ENCODE data around the gene PALLD.

PALLD gene

DNA sequence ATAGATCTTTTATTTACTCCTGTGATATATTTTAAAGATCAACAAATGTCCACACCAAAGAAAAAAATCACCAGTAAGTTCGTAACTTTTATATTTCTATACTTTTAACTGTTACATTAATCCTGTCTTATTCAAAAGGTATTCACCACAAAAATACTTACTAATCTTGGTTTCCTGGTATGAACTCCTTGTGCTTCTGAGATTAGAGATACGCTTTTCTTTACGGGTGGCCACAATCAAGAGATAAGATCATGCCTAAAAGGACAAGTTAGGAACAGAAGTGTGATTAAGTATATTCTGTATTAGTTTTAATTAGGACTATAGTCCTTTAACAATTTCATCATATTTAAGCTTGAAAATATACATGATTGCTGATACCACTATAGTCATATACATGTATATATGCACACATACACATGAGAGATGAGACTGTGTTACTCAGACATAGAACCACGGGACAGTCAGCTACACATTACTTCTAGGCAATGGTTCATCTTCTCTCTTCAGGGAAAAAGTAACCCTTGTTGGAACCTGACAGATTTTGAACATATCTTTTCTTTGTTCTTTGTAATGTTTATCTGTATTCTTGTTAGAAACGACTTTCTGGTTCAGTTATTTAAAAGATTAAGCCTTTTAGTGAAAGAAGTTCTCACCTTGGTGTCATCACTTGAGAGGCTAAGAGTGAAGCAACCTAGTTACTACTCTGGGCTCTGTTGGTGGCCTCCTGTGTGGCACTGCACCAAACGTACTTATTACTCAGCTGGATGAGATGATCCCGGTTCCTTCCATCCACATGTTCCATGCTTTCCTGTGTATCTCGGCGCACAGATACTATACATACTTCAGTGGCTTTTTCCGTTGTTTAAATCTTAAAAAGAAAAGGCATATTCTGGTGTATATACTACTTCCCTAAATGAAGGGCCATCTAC, 367.1 kb downstream of the PALLD start:
- no peaks in the 10 kb centered on the region for H3K9me3 ChIP-seq (ENCODE audit: severe bottlenecking)
- H3K4me1 ChIP-seq (ENCODE audit: insufficient read depth, poor library complexity, severe bottlenecking): peaks cover 7% of the 10 kb centered on the region
- H3K4me3 ChIP-seq (ENCODE audit: severe bottlenecking): no peak overlapping the region
- H3K27ac ChIP-seq (ENCODE audit: poor library complexity, severe bottlenecking): no peak overlapping the region
- H3K27me3 ChIP-seq (ENCODE audit: insufficient read depth, poor library complexity, severe bottlenecking): no peaks in the 10 kb centered on the region
- TF ChIP-seq, protein P1, sequence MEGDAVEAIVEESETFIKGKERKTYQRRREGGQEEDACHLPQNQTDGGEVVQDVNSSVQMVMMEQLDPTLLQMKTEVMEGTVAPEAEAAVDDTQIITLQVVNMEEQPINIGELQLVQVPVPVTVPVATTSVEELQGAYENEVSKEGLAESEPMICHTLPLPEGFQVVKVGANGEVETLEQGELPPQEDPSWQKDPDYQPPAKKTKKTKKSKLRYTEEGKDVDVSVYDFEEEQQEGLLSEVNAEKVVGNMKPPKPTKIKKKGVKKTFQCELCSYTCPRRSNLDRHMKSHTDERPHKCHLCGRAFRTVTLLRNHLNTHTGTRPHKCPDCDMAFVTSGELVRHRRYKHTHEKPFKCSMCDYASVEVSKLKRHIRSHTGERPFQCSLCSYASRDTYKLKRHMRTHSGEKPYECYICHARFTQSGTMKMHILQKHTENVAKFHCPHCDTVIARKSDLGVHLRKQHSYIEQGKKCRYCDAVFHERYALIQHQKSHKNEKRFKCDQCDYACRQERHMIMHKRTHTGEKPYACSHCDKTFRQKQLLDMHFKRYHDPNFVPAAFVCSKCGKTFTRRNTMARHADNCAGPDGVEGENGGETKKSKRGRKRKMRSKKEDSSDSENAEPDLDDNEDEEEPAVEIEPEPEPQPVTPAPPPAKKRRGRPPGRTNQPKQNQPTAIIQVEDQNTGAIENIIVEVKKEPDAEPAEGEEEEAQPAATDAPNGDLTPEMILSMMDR (IDR thresholded peaks at IDR 0.05; ENCODE audit: poor library complexity, severe bottlenecking): no peak
- H3K36me3 ChIP-seq (ENCODE audit: low read depth): peaks cover 72% of the 10 kb centered on the region
- DNase-seq (ENCODE audit: low spot score): no peak
- no peak for ATAC-seq (ENCODE audit: low read depth)

DNA sequence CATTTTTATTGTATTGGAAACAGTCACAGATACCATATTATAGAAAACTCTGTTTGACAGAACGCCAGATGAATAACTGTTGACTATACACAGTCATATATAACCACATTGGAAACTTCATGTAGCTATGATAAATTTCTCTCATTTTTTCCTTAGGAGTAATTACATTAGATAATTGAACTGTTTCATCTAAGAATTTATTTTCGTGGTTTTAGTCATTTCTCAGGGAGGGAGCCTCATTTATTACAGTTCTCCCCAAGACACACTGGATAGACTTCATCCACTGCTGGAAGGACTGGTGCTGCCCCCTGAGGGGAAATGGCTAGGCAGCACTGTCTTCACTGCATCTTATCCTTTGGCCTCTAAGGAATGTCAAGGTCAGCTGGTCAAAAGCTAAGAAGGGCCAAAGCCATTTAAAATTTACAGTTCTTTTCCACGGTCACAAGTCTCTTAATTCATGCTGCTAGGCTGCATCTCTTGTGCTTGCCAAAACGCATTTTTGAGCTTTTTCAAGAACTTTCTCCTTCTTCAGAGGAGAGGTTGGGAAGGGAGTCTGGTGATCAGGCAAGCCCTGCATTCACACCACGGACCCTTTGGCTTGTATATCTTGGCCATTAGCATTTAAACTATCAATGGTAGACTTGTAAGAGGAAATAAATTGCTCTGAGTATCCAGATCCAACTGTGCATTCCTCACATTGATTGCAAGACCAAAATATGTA, 368.1 kb downstream of the PALLD start:
- Histone ChIP-seq H3K4me1 (ENCODE audit: insufficient read depth, poor library complexity, severe bottlenecking) (peaks cover 7% of the 10 kb centered on the region), H3K27ac (ENCODE audit: poor library complexity, severe bottlenecking) (no peak overlapping the region), H3K9me3 (ENCODE audit: severe bottlenecking) (no peaks in the 10 kb centered on the region), H3K36me3 (ENCODE audit: low read depth) (peaks cover 73% of the 10 kb centered on the region), H3K4me3 (ENCODE audit: severe bottlenecking) (no peak overlapping the region), H3K27me3 (ENCODE audit: insufficient read depth, poor library complexity, severe bottlenecking) (no peaks in the 10 kb centered on the region)
- DNase-seq (ENCODE audit: low spot score): no peak
- ATAC-seq (ENCODE audit: low read depth): no peak
- TF ChIP-seq, protein P1 (IDR thresholded peaks at IDR 0.05; ENCODE audit: poor library complexity, severe bottlenecking): peak; percentile 16

DNA sequence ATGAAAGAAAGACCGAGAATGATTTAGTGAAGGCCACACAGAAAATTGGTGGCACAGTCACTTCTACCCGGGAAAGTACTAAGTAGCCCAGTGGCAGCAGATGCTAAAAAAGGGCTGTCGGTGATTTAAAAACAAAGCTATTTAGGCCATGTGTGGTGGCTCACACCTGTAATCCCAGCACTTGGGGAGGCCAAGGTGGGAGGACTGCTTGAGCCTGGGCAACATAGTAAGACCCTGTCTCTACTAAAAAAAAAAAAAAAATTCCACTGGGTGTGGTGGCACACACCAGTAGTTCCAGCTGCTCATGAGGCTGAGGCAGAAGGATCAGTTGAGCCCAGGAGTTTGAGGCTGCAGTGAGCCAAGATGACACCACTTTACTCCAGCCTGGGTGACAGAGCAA, 369.0 kb downstream of the PALLD start:
- Histone ChIP-seq H3K4me3 (ENCODE audit: severe bottlenecking) (no peak overlapping the region), H3K4me1 (ENCODE audit: insufficient read depth, poor library complexity, severe bottlenecking) (peaks cover 7% of the 10 kb centered on the region), H3K27me3 (ENCODE audit: insufficient read depth, poor library complexity, severe bottlenecking) (no peaks in the 10 kb centered on the region), H3K36me3 (ENCODE audit: low read depth) (peaks cover 74% of the 10 kb centered on the region), H3K9me3 (ENCODE audit: severe bottlenecking) (no peaks in the 10 kb centered on the region), H3K27ac (ENCODE audit: poor library complexity, severe bottlenecking) (no peak overlapping the region)
- TF ChIP-seq, protein P1 (IDR thresholded peaks at IDR 0.05; ENCODE audit: poor library complexity, severe bottlenecking): no peak
- no peak for DNase-seq (ENCODE audit: low spot score)
- no peak for ATAC-seq (ENCODE audit: low read depth)

- no peaks in the 10 kb centered on the region for H3K27me3 ChIP-seq (ENCODE audit: insufficient read depth, poor library complexity, severe bottlenecking)
- H3K36me3 ChIP-seq (ENCODE audit: low read depth): peaks cover 77% of the 10 kb centered on the region
- H3K4me1 ChIP-seq (ENCODE audit: insufficient read depth, poor library complexity, severe bottlenecking): peaks cover 7% of the 10 kb centered on the region
- TF ChIP-seq, protein P1 (IDR thresholded peaks at IDR 0.05; ENCODE audit: poor library complexity, severe bottlenecking): no peak
- DNase-seq (ENCODE audit: low spot score) (no peak), ATAC-seq (ENCODE audit: low read depth) (no peak)
- H3K27ac ChIP-seq (ENCODE audit: poor library complexity, severe bottlenecking): no peak overlapping the region
- no peaks in the 10 kb centered on the region for H3K9me3 ChIP-seq (ENCODE audit: severe bottlenecking)
- H3K4me3 ChIP-seq (ENCODE audit: severe bottlenecking): no peak overlapping the region
Observed at GRCh38 chr4:168866635-168867034, 369.8 kb downstream of the PALLD start.

All from RWPE2 (cell line).